ENCODE measurements around the gene HSPA14.
"Not testable (repeated sequence)": the region's sequence is repeated elsewhere in the genome, so short reads cannot be mapped to it uniquely, and the experiment has no call there.

Gene HSPA14

GRCh38 chr10:14884082-14884481 is 46.0 kb downstream of the HSPA14 start:
- DNase-seq, result no peak

DNA sequence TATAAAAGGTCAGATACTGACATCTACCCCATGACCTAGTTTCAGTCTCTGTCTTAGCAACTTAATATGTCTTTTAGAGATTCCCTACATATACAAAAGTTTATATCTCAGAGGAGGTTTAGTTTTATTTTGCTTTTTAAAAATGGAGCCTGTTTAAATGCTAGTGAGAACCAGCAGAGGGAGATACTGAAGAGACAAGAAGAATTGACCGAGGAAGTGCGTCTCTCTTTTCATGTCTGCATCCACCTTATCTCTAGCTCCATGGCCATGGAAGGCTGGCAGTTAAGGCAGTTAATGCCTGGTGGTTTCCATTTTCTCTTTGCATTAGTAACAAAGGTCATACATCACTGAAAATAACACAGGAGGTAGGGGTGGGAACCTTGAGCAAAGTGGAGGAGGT is 51.2 kb downstream of the HSPA14 start:
- no peak for DNase-seq

GRCh38 chr10:14891151-14891550 is 53.0 kb downstream of the HSPA14 start:
- DNase-seq, result no peak

DNA sequence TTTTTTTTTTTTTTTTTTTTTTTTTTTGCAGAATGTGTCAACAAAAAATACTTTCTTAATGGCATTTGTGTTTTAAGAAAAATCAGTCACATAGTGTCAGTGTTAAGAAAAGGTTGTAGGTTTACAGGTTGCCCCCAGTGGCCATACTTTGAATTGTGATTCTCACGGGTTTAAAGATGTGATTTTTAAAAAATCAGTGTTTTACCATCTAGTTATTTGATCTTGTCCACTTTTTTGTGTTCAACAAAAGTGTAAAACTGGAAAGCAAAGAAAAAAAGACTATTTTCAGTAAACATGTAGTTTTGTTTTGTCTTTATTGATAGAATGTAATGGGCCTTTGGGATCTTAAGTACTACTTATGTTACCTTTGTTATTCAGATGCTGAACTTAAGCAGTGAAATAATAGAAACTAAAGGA is 66.2 kb downstream of the HSPA14 start:
- no peak for DNase-seq

DNA sequence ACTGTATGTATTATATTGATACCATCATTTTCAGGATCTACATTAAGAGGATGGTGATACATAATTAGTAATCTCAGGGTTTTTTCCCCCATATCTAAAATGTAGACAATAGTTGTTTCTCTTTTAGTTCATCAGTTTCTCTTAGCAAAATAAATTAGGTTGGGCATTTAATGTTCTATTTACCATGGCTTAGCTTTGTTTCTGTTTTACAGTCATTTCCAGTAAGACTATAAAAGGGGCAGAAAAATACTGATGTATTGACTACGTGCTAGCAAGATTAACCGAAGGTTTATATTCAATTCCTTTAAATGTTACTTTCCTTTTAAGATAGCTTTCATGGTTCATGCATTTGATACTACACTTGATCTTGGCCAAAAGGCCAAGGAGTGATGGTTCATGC is 66.8 kb downstream of the HSPA14 start:
- DNase-seq, result no peak

- no peak for DNase-seq
These were observed 67.8 kb downstream of the HSPA14 start for GRCh38 chr10:14905890-14906289.

DNA sequence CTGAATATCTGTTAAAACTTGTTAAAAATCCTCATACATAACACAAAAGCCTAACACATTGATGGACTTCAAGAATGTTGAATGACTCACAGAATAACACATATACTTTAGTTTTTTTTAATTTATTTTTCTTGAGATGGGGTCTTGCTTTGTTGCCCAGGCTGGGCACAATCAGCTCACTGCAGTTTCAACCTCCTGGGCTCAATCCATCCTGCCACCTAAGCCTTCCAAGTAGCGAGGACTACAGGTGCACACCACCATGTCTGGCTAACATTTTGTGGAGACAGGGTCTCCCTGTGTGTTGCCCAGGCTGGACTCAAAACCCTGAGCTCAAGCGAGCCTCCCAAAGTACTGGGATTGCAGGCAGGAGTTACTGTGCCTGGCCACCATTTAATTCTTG is 68.7 kb downstream of the HSPA14 start:
- DNase-seq, result no peak

DNA sequence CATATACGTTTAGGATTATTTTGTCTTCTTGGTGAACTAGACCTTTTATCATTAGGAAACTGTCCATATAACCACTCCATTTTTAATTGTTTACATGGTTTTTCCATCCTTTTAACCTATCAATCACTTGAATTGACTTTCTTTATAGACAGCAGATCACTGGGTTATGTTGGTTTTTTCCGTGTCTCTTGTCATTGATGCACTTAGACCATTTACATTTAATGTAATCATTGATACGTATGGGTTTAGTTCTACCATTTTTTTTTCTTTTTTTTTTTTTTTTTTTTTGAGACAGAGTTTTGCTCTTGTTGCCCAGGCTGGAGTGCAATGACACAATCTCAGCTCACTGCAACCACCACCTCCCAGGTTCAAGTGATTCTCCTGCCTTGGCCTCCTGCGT is 69.5 kb downstream of the HSPA14 start:
- DNase-seq, result not testable (repeated sequence)

- DNase-seq, result no peak
These were observed 71.0 kb downstream of the HSPA14 start for GRCh38 chr10:14909101-14909500.

- DNase-seq, result no peak
These were observed 72.8 kb downstream of the HSPA14 start for GRCh38 chr10:14910953-14911352.

GRCh38 chr10:14911801-14912200 is 73.7 kb downstream of the HSPA14 start:
- no peak for DNase-seq

GRCh38 chr10:14916600-14916999 is 78.5 kb downstream of the HSPA14 start:
- DNase-seq, result no peak

GRCh38 chr10:14917827-14918226 is 79.7 kb downstream of the HSPA14 start:
- DNase-seq, result no peak

- no peak for DNase-seq
These were observed 80.9 kb downstream of the HSPA14 start for GRCh38 chr10:14918964-14919363.
